GM06990 (cell line): ENCODE measurements around the gene TRIM9.

ENCODE experiments used
- DNase-seq: peaks from one replicate; pipeline ENCODE4 v3.0.0-alpha.2; 2011; ENCODE audit not compliant: insufficient read length; ENCODE audit errors: extremely low read depth
- H3K27me3 ChIP-seq: replicated peaks from 2 replicates; pipeline ENCODE4 v1.6.0; 2011; ENCODE audit warnings: low read length; ENCODE audit not compliant: control insufficient read depth, insufficient read depth
- H3K36me3 ChIP-seq: 2 replicates; pipeline ENCODE4 v1.5.1; 2011; ENCODE audit warnings: low read length; ENCODE audit not compliant: control insufficient read depth, insufficient read depth
- H3K4me3 ChIP-seq: replicated peaks from 2 replicates; pipeline ENCODE4 v1.5.1; 2011; ENCODE audit warnings: low read depth, mild to moderate bottlenecking, control low read depth, low read length
- TF ChIP-seq, protein P1 (sequence below): IDR thresholded peaks from 2 replicates; pipeline ENCODE4 v1.5.1; 2011; ENCODE audit warnings: low read length, control low read depth, mild to moderate bottlenecking, inconsistent platforms; ENCODE audit not compliant: insufficient read depth, poor library complexity, severe bottlenecking

The TRIM9 gene

DNA sequence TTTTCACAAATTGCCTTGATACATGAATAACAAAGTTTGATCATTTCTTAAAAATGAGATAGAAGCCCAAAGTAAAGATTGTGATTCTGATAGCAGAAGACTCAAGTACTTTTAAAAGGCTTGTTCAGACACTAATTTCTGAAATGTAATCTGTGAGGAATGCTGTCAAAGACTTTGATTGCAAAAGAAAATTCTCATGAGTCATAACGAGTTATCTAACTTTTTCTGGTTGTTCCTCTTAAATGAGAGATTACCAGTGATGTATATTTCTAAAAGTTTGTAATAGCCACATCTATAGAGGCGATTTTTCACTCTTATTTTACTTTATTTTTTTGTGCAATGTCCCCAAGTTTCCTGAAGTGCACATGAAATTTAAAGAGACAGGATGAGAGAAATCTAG, 157.6 kb downstream of the TRIM9 start:
- no peak for DNase-seq
- Histone ChIP-seq H3K27me3 (no peaks in the 10 kb centered on the region), H3K36me3 (no peaks in the 10 kb centered on the region), H3K4me3 (no peak overlapping the region)
- TF ChIP-seq, protein P1, sequence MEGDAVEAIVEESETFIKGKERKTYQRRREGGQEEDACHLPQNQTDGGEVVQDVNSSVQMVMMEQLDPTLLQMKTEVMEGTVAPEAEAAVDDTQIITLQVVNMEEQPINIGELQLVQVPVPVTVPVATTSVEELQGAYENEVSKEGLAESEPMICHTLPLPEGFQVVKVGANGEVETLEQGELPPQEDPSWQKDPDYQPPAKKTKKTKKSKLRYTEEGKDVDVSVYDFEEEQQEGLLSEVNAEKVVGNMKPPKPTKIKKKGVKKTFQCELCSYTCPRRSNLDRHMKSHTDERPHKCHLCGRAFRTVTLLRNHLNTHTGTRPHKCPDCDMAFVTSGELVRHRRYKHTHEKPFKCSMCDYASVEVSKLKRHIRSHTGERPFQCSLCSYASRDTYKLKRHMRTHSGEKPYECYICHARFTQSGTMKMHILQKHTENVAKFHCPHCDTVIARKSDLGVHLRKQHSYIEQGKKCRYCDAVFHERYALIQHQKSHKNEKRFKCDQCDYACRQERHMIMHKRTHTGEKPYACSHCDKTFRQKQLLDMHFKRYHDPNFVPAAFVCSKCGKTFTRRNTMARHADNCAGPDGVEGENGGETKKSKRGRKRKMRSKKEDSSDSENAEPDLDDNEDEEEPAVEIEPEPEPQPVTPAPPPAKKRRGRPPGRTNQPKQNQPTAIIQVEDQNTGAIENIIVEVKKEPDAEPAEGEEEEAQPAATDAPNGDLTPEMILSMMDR: no peak

DNA sequence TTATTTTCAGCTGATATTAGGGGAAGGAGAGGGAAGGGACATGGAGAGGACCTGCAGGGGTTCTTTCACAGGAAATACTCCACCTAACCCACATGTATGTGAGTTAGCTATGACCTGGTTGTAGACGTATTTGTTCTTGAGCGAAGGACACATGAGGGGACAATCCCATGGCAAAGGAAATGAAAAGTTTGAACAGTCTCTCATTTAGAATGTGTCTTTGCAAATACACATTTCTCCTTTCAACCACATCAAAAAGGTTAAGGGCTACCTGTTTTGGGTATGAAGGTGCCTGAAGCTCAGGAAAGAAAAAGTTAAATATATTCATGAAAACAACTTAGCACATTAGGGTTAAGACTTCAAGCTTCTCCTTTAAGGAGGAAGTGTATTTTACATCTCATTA, 158.0 kb downstream of the TRIM9 start:
- H3K27me3 ChIP-seq: no peaks in the 10 kb centered on the region
- no peak for DNase-seq
- H3K36me3 ChIP-seq: no peaks in the 10 kb centered on the region
- no peak overlapping the region for H3K4me3 ChIP-seq
- TF ChIP-seq, protein P1: no peak

DNA sequence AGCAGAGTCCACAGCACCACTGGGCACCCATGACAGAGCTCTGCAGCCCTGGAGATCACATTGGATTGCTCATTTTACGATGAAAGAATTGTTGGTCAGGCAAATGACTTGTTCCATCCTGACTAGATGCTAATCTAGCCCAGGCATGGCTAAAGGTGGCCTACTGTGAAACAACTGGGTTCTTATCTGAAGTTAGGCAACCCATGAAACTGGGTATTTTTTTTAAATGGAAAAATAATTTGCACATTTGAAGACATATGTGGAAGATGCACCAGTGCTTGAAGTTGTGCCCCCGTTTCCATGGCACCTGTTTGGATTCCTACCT, 158.9 kb downstream of the TRIM9 start:
- H3K27me3 ChIP-seq: no peaks in the 10 kb centered on the region
- DNase-seq: no peak
- TF ChIP-seq, protein P1: no peak
- H3K36me3 ChIP-seq: no peaks in the 10 kb centered on the region
- no peak overlapping the region for H3K4me3 ChIP-seq

DNA sequence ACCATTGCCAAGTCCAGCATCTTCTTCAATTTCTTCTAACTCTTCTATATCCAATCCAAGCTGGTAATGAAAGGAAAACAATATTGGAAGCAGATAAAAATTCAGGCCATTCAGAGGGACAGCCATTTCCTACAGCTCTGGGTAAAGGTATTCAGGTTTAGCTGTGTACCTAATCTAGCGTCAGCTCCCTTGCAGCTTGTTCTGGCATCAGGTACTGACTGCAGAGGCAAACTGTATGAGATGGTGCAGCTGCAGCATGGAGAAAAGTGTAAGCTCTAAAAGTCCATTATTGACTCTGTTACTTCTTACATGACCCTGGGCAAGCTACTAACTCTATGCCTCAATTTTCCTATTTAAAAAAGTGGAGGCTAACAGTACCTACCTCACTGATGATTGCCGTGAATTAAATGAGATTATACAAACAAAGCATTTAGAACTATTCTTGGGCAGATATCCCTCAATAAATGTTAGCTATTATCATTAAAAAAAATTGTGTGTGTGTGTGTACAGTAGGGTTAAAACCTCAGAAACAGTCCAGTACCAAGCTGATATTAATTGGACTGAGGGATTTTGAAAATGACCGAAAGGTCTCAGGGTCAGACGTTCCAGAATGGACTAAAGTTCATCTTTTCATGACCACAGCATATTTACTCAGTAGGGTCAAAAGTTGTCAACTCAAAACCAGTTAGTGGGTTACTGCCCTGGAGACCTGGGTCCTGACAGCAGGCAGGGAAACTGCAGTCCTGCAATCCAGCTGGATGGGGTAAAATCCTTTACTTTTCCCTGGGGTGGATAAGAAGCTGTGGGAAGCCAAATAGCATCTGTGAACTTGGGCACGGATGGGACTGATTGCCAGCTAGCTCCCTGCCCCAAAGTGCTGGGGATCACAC, 159.5 kb downstream of the TRIM9 start:
- H3K27me3 ChIP-seq: no peaks in the 10 kb centered on the region
- TF ChIP-seq, protein P1: no peak
- H3K4me3 ChIP-seq: no peak overlapping the region
- H3K36me3 ChIP-seq: no peaks in the 10 kb centered on the region
- DNase-seq: no peak

DNA sequence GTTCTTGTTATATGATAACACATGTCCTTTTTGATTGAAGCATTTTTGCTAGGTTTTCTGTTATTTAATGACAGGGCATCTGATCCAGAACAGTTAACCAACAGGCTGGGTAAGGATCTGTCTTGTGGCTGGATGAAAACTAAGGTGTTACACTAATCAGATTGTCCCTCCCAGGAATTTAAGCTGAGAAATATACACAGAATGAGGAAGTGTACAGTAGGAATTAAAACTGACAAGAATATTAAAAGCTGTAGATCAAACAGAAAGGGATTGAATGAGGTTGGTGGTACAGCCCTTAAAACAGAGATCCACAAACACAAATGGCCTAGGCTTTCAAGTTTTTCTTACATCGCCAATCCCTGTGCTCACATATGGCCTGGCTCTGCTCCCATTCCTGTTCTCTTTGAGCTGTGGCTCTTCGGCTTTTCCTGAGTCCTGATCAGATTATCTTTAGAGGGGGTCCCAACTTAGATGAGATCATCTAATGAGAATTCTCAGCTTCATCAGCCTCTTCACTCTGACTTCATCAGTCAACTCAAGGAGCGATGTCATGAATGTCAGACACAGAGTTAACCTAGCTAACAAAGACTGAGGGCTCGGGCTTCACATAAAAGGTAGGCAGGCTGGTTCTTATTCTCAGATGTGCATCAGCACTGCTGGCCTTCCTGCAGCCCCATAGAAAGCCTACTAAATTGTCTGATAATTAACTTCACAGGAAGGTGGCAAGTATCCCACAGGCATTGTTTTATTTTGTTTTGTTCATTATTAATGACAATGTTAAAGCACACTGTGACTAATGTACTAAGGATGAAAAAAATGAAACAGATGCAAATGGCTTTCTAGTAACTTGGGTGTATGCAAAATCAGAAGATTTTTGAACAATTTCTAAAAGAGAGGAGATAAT, 162.1 kb downstream of the TRIM9 start:
- DNase-seq: no peak
- no peak overlapping the region for H3K4me3 ChIP-seq
- H3K36me3 ChIP-seq: no peaks in the 10 kb centered on the region
- TF ChIP-seq, protein P1: no peak
- no peaks in the 10 kb centered on the region for H3K27me3 ChIP-seq
